OCI-LY7 (cell line): ENCODE results near the gene MED20. TPM values are rescaled to one million over a fixed set of nuclear protein-coding genes. Genes with fewer than 3 reads are reported as not detected.
A peak's percentile ranks its signal among the peaks of the same experiment; 100 is the strongest.

Source experiments
- BruUV-seq: library from RNA; stranded (reverse); fragments of 400-500 nt; replicated peaks from 2 replicates; lab custom pipeline; 2021; lab: Mats Ljungman, UMichigan
- CTCF ChIA-PET: fragments of 300-600 bp; sonication (Branson Sonifier 250); formaldehyde crosslinking; loops from one replicate; lab custom pipeline; 2022; ENCODE audit warnings: antibody characterized with exemption; ENCODE audit not compliant: unreplicated experiment; lab: Charles Lee
- POLR2A ChIA-PET: fragments of 300-600 bp; sonication (Branson Sonifier 250); formaldehyde crosslinking; loops from one replicate; lab custom pipeline; 2022; ENCODE audit warnings: antibody characterized with exemption; lab: Charles Lee
- DNase-seq: peaks from one replicate; pipeline ENCODE4 v3.0.0-alpha.2; 2015; ENCODE audit warnings: low spot score
- H2AFZ ChIP-seq: fragments of 200-600 bp; sonication (generic), shearing (Covaris generic); 2 replicates; pipeline ENCODE4 v1.6.1; 2014; ENCODE audit warnings: mild to moderate bottlenecking, antibody characterized with exemption, low read length, moderate library complexity
- H3K27ac ChIP-seq: fragments of 200-600 bp; sonication (generic); 2 replicates; pipeline ENCODE4 v1.5.1; 2014; ENCODE audit warnings: mixed run types, low read depth, mild to moderate bottlenecking, moderate library complexity, low read length, inconsistent platforms; ENCODE audit not compliant: poor library complexity, severe bottlenecking
- H3K36me3 ChIP-seq: fragments of 200-600 bp; sonication (generic); 2 replicates; pipeline ENCODE4 v1.6.1; 2014; ENCODE audit warnings: mild to moderate bottlenecking, antibody characterized with exemption, low read length, moderate library complexity, mixed read lengths; ENCODE audit not compliant: insufficient read depth
- H3K4me1 ChIP-seq: fragments of 200-600 bp; sonication (generic); 2 replicates; pipeline ENCODE4 v1.5.1; 2014; ENCODE audit warnings: mild to moderate bottlenecking, low read length; ENCODE audit not compliant: insufficient read depth, poor library complexity, severe bottlenecking
- H3K4me2 ChIP-seq: fragments of 200-600 bp; sonication (generic); 2 replicates; pipeline ENCODE4 v1.6.1; 2014; ENCODE audit warnings: mild to moderate bottlenecking, low read length
- H3K4me3 ChIP-seq: fragments of 200-600 bp; sonication (generic); 2 replicates; pipeline ENCODE4 v1.5.1; 2014; ENCODE audit warnings: mild to moderate bottlenecking, low read depth, low read length; ENCODE audit not compliant: poor library complexity, severe bottlenecking
- H3K79me2 ChIP-seq: fragments of 200-600 bp; sonication (generic); 2 replicates; pipeline ENCODE4 v1.6.1; 2016; ENCODE audit warnings: low read depth, mild to moderate bottlenecking, low read length, moderate library complexity, mixed read lengths; ENCODE audit not compliant: insufficient read depth
- H3K9me2 ChIP-seq: fragments of 200-600 bp; sonication (generic); 2 replicates; pipeline ENCODE4 v1.6.1; 2016; ENCODE audit warnings: mild to moderate bottlenecking, low read length, mixed read lengths; ENCODE audit not compliant: insufficient read depth
- H3K9me3 ChIP-seq: fragments of 200-600 bp; sonication (generic); 2 replicates; pipeline ENCODE4 v1.6.1; 2014; ENCODE audit warnings: mild to moderate bottlenecking, mixed run types, low read length, mixed read lengths
- H4K20me1 ChIP-seq: fragments of 200-600 bp; sonication (generic); 2 replicates; pipeline ENCODE4 v1.6.1; 2014; ENCODE audit warnings: mild to moderate bottlenecking, antibody characterized with exemption, low read length, moderate library complexity, mixed read lengths; ENCODE audit not compliant: insufficient read depth
- CTCF ChIP-seq: fragments of 200-600 bp; sonication (generic); conservative IDR thresholded peaks from 2 replicates; pipeline ENCODE4 v1.5.1; 2014; ENCODE audit warnings: mild to moderate bottlenecking, antibody characterized with exemption, low read length, moderate library complexity, mixed read lengths
- EZH2phosphoT487 ChIP-seq: fragments of 200-600 bp; sonication (generic); IDR thresholded peaks from 2 replicates; pipeline ENCODE4 v1.6.1; 2018; ENCODE audit warnings: low read depth, borderline replicate concordance, mild to moderate bottlenecking, mixed run types, antibody characterized with exemption, low read length, moderate library complexity, mixed read lengths
- intact Hi-C: fragments of 100-400 bp; cut with micrococcal nuclease; formaldehyde crosslinking; loops from one replicate; pipeline ENCODE4 v1.10.0; 2022; ENCODE audit not compliant: unreplicated experiment
- total RNA-seq, 2 experiments: library from RNA; depleted of rRNA in 1 of 2; stranded (reverse); fragments of >200 nt in 1 of 2; shearing (Covaris generic) in 1 of 2; gene quantifications; 2 replicates each; pipeline ENCODE4 v1.2.3, GENCODE V29; 2014 to 2022

MED20 gene
- total RNA-seq, 2 experiments from 2014 or later, result 30.7 to 35.2 TPM

GRCh38 chr6:41942067-41942851 lies 21.3 kb upstream of the MED20 start:
- H3K4me2 ChIP-seq, result peak overlapping the region; percentile 93
- ChIA-PET POLR2A (interaction anchor here (0.5 to 2.2 kb wide), 21 partner anchors 13 to 1626 kb away, joined by 3 to 7 read pairs (median 4); partner anchors contain the start of gene TOMM6), CTCF (interaction anchor here (1.1 kb wide), 1 partner anchor 21 kb away, joined by 3 read pairs; the partner anchor contains the start of genes BYSL and MED20)
- peaks cover 24% of the 10 kb centered on the region for H4K20me1 ChIP-seq
- H2AFZ ChIP-seq, result peak overlapping the region; percentile 44; the same call in 1 of the 2 replicates
- TSS peak; percentile 97 for BruUV-seq
- peaks cover 42% of the 10 kb centered on the region for H3K36me3 ChIP-seq
- H3K27ac ChIP-seq, result peak overlapping the region; percentile 81
- H3K9me3 ChIP-seq, result no peaks in the 10 kb centered on the region
- H3K79me2 ChIP-seq, result peaks cover 57% of the 10 kb centered on the region
- intact Hi-C loops, result loop anchor here (5.0 kb wide), 1 partner anchor 35 kb away; no protein-coding TSS in a partner anchor
- TF ChIP-seq EZH2phosphoT487 (no peak), CTCF (no peak)
- no peaks in the 10 kb centered on the region for H3K9me2 ChIP-seq
- peaks cover 61% of the 10 kb centered on the region for H3K4me1 ChIP-seq
- DNase-seq, result peak; percentile 27
- H3K4me3 ChIP-seq, result peak overlapping the region; percentile 93

- H3K4me3 ChIP-seq, result peak within 1 kb of the TSS; percentile 93
- no peaks in the 10 kb centered on the region for H3K9me3 ChIP-seq
- H3K36me3 ChIP-seq, result peaks cover 50% of the 10 kb centered on the region
- CTCF ChIA-PET, result interaction anchor here (0.6 to 1.1 kb wide), 4 partner anchors 11 to 107 kb away, joined by 3 read pairs; partner anchors contain the start of genes BYSL and MED20
- H3K4me1 ChIP-seq, result peaks cover 69% of the 10 kb centered on the region
- no TSS peak for BruUV-seq
- peaks cover 65% of the 10 kb centered on the region for H3K79me2 ChIP-seq
- DNase-seq, result peak; percentile 95
- H3K27ac ChIP-seq, result peak within 1 kb of the TSS; percentile 82
- no peaks in the 10 kb centered on the region for H3K9me2 ChIP-seq
- H4K20me1 ChIP-seq, result peaks cover 24% of the 10 kb centered on the region
- intact Hi-C loops, result loop anchor here (1.0 to 5.0 kb wide), 4 partner anchors 36 to 155 kb away; partner anchors contain the start of gene TOMM6
- H3K4me2 ChIP-seq, result peak within 1 kb of the TSS; percentile 93
- peak within 1 kb of the TSS; percentile 44; the same call in 1 of the 2 replicates for H2AFZ ChIP-seq
- POLR2A ChIA-PET, result interaction anchor here (0.5 to 3.2 kb wide), 14 partner anchors 12 to 1626 kb away, joined by 3 to 19 read pairs (median 5); partner anchors contain the start of gene TOMM6
- no peak for TF ChIP-seq EZH2phosphoT487
- no peak for TF ChIP-seq CTCF
Measured at GRCh38 chr6:41941280-41942066, 20.5 kb upstream of the MED20 start, which contains the start of gene CCND3. CCND3 (minus strand) TSS chr6:41941808; CDS start chr6:41941649, 159 bp downstream.
